ENCODE measurements around the gene GRIK2.

Gene GRIK2

GRCh38 chr6:101878554-101879276 is 485.2 kb downstream of the GRIK2 start:
- DNase-seq (ENCODE audit: low read depth in 2 of 2): no peak

DNA sequence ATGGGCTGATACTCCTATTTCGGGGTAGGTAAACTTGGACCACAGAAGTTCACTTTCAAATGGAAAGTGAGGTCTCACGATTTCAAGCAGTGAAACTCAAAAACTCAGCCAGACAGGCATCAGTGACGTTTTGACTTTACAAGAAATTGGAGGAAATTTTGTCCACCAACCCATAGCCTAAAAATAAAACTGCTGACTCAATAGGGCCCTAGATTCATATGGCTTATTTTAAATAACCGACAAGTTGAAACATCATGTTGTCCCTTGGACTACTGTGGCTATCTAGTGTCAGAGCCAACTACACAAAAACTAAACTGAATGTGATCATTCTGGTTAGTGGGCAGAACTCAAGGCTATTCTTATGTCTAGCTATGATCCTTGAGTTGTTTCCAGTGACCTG is 486.3 kb downstream of the GRIK2 start:
- no peak for DNase-seq (ENCODE audit: low read depth in 2 of 2)

DNA sequence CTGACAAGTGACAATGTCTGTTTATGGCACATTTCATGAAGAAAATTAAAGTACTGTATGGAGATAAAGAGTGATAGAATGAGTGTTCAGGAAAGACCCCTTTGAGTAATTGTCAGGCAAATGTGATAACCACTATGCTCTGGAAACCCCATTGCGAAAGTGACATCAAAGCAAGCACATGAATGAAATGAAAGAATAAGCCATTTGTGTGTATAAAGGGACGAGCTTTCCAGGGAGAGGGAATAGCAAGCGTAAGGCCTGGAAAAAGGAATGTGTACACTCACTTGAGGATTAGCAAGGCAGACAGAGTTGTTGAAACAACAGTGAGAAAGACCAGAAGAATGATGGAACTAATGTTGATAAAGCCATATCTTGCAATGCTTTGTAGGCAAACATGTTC is 490.0 kb downstream of the GRIK2 start:
- DNase-seq (ENCODE audit: low read depth in 2 of 2): no peak

- DNase-seq (ENCODE audit: low read depth in 2 of 2): no peak
These were observed 494.0 kb downstream of the GRIK2 start for GRCh38 chr6:101887532-101887931.

- no peak for DNase-seq (ENCODE audit: low read depth in 2 of 2)
These were observed 514.1 kb downstream of the GRIK2 start for GRCh38 chr6:101907356-101908217.

- DNase-seq (ENCODE audit: low read depth in 2 of 2): no peak
These were observed 515.9 kb downstream of the GRIK2 start for GRCh38 chr6:101909366-101909765.

GRCh38 chr6:101912311-101912710 is 518.8 kb downstream of the GRIK2 start:
- DNase-seq (ENCODE audit: low read depth in 2 of 2): no peak

DNA sequence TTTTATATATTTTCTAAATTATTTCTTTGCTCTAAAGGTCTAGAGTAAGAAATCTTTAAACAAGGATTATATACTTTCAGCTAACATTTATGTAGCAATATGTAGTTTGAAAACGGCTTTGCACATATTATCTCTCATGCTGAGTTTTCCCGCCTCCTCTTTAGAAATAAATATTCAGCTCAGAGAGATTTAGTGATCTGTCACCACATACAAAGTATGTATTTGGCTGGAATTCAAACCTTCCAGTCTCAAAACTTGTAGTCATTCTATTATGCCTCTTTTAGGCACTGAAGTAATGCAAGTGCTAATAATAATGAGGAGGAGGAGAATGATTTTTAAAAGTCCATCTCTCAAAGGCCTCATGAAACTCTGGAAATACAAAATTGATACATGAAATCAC is 525.0 kb downstream of the GRIK2 start:
- DNase-seq (ENCODE audit: low read depth in 2 of 2): no peak

- DNase-seq (ENCODE audit: low read depth in 2 of 2): no peak
These were observed 528.4 kb downstream of the GRIK2 start for GRCh38 chr6:101921829-101922450.

DNA sequence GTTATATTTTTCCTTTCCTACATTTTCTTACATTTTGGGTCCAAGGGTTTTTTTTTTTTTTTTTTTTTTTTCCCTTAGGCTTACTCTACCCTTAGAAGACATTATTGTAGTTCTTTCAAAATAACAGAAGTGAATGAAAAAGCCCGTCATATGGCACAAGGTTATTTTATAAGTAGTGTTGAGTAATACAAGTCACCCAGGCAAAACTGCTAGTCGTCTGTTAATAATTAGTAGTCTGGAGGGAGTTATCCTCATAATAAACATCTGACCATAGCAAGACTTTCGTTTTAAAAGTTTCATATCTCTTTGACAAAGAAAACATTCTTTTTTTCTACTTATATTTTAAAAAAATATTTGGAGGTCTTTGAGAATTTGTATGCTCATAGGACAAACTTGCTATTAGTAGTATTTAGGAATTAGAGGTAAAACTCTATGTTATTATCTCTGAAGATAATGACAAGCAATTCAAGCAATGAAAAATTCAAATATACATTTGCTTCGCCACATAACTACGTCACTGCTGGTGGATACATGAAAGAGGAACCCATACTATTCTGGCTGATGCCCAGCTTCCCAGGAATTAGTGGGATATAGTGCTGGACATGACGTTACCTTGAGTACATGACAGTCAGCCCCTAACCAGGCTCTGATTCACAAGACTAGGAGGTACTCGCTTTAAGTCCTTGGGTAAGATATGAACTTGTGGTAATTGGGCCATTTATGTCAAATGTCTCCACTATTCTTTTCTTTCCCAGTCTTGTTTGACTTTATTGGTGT is 532.8 kb downstream of the GRIK2 start:
- no peak for DNase-seq (ENCODE audit: low read depth in 2 of 2)

GRCh38 chr6:101931766-101932165 is 538.3 kb downstream of the GRIK2 start:
- no peak for DNase-seq (ENCODE audit: low read depth in 2 of 2)

DNA sequence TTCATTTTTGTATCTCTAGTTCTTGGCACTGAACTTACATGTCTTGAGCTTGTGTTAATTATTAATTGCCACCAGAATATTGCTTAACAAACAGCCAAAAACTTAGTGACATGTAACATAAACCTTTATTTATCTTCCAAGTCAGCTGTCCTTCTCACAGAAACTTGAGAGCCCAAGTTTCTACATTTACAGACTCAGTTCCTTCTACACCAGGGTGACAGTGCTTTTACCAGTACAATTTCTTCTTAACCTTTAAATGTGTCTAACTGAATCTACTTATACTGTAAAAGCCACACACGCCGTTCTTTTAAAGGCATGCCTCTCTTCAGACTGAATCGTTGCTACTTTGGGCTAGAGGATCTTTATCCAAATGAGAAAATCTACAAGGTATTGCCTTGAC is 539.2 kb downstream of the GRIK2 start:
- no peak for DNase-seq (ENCODE audit: low read depth in 2 of 2)

GRCh38 chr6:101935732-101936131 is 542.2 kb downstream of the GRIK2 start:
- DNase-seq (ENCODE audit: low read depth in 2 of 2): no peak

- DNase-seq (ENCODE audit: low read depth in 2 of 2): no peak
These were observed 543.0 kb downstream of the GRIK2 start for GRCh38 chr6:101936516-101936915.

DNA sequence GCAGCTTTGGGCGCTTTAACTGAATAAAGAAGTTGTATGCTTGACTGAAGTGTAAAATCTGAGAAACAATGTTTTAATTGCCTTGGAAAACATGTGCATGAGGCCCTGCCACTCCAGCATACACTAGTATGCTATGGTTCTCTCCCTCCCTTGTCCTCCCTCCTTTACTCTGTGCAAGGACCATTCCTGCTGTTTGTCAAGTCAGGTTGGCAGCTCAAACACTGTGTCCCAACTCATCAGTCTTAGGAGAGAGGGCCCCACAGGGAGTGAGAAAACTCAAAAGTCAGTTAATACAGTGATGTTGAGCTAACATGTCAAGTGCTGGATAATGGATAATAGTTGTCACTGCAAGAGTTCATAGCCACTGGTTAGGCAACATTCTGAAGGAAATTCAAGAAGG is 543.6 kb downstream of the GRIK2 start:
- no peak for DNase-seq (ENCODE audit: low read depth in 2 of 2)

DNA sequence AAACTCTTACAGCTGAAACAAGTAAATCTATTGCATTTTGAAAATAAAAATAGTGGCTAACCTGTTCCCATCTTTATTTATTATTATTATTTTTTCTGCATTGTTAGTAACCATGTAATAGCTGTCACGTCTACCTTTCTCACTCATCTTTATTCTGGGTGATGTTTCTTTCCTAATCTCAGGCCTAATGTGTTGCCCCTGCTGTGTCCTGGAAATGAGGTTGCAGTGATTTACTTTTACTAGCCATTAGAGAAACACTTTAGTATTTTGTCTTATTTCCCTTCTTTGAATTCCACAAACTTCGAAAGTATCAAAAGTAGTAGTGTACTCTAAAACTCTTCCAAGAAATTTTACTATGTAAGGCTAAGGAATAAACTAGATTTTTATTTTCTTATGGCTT is 546.9 kb downstream of the GRIK2 start:
- DNase-seq (ENCODE audit: low read depth in 2 of 2): no peak

DNA sequence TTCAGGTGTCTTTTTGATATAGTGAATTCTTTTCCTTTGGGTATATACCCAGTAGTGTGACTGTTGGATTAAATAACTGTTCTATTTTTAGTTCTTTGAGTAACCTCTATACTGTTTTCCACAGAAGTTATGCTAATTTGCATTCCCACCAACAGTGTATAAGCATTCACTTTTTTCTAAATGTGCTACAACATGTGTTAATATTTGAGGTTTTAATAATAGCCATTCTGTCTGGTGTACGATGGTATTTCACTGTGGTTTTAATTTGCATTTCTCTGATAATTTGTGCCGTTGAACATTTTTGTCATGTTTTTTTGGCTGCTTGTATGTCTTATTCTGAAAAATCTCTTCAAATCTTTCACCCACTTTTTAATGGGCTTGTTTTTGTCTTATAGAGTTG is 563.5 kb downstream of the GRIK2 start:
- DNase-seq (ENCODE audit: low read depth in 2 of 2): no peak

GRCh38 chr6:101961357-101961756 is 567.8 kb downstream of the GRIK2 start:
- DNase-seq (ENCODE audit: low read depth in 2 of 2): no peak

- no peak for DNase-seq (ENCODE audit: low read depth in 2 of 2)
These were observed 587.4 kb downstream of the GRIK2 start for GRCh38 chr6:101980924-101981323.

DNA sequence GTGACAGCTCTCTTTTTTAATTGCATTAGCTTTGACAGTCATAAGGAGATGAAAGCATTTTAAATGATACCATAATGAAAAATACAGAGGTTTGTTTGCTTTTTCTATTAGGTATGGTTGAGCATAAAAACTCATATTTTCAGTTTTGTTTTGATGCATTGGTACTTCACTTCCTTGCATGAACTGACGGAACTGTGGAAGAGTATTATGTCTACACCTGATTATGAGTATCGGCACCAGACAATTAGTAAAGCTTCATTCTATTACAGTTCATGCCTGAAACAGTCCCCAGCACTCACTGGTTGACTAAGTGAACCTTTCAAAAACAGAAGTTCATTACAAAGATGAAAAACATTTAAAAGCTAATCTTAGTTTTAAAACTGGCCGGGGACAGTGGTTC is 593.0 kb downstream of the GRIK2 start:
- DNase-seq (ENCODE audit: low read depth in 2 of 2): no peak

GRCh38 chr6:101992286-101992685 is 598.8 kb downstream of the GRIK2 start:
- DNase-seq (ENCODE audit: low read depth in 2 of 2): no peak

- DNase-seq (ENCODE audit: low read depth in 2 of 2): no peak
These were observed 601.0 kb downstream of the GRIK2 start for GRCh38 chr6:101994521-101994920.

Measured in stimulated activated CD4-positive, alpha-beta T cell treated with anti-CD3 and anti-CD28 coated beads, Interleukin-4, amount 100 ng/mL, for 48 hours (primary cell).